Stimulated activated CD8-positive, alpha-beta memory T cell treated with anti-CD3 and anti-CD28 coated beads, Interleukin-12 subunit alpha, Interleukin-12 subunit beta, amount 100 ng/mL, for 24 hours (primary cell): ENCODE measurements around the gene ABAT.
A peak's percentile ranks its signal among the peaks of the same experiment; 100 is the strongest.
"Not testable (repeated sequence)": the region's sequence is repeated elsewhere in the genome, so short reads cannot be mapped to it uniquely, and the experiment has no call there.

Experiments used
- DNase-seq: peaks from one replicate; pipeline ENCODE4 v3.0.0-alpha.2; 2020; ENCODE audit errors: extremely low read depth

Gene ABAT

DNA sequence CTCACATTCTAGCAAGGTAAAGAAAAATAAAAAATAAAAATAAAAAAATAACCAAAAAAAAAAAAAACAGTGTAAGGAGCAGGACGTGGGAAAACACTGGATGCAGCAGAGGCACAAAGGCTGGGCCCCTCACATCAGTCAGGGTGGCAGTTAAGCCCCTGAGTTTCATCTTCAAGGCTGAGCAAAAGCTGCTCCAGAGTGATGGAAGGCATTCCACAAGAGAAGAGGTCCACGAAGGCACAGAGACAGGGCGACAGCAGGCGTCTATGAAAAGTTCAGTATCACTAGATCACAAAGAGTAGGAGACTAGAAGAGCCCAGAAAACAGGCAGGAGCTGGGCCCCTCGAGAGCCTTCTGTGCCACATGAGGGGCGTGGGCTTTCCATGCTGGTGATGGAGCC lies 111.0 kb downstream of the ABAT start:
- DNase-seq = no peak

- not testable (repeated sequence) for DNase-seq
These were observed 111.9 kb downstream of the ABAT start for GRCh38 chr16:8786316-8786715.

GRCh38 chr16:8788578-8789172 lies 114.3 kb downstream of the ABAT start:
- DNase-seq = no peak

- DNase-seq = no peak
These were observed 120.7 kb downstream of the ABAT start for GRCh38 chr16:8795091-8795490.

DNA sequence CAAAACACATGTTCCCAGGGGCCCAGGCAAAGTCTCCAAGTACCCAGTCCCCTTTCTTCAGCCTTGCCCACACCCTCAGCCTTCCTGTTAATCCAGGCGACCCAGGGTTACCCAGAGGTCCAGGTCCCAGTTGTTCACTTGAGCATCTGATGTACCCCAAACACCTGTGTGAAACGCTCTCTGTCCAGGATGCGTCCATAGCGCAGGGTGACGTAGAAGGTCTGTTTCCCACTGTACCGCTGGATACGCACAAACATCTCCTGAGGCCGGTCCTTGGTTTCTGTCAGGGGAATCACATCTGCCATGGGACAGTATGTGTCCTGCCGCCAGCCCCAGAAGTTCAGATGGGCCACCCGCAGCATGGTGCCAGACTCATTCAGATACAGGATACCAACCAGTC lies 121.4 kb downstream of the ABAT start:
- no peak for DNase-seq

GRCh38 chr16:8796469-8797363 lies 122.3 kb downstream of the ABAT start:
- DNase-seq = no peak

DNA sequence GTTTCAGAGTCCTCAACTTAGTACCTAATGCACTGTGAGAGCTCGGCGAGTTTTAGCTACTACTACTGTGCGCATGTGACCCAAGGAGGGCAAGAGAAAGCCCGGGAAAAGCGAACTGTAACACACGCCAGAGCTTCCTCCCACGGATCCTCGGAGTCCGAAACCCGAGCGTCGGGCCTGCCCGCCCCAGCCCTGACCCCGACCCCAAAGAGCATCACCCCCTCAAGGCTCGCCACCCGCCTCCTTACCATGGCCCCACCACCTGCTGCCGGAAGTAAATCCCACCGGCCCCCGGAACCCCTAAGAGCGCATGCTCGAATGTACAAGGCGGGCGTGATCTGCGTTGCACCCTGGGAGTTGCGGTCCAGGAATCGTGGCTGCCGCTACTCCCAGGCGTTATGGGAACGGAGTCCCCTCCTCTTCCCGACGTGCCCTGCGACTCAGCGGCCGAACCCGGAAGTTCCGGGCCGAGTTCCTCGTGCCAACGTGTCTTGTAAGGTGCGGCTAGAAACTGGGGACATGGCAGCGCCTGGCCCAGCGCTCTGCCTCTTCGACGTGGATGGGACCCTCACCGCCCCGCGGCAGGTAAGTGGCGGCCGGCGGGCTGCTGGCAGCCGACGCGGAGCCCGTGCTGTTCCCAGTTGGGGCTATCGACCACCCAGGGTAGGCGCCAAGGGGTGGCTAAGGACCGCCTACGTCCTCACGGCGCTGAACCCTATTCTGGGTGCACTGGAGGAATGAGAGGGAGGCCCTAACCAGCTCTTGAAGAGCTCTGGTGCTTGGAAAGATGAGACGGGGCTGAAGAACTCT lies 123.2 kb downstream of the ABAT start, which contains the start of the genes PMM2 and TMEM186:
Gene PMM2 (plus strand): TSS at position 476 of the 810 bp plus-strand sequence. CDS start 44 bp downstream, at position 520.
Gene TMEM186 (minus strand): TSS at position 276 of the 810 bp plus-strand sequence. CDS start 25 bp downstream, at position 251.
- peak; percentile 94 for DNase-seq

GRCh38 chr16:8798174-8798527 lies 123.7 kb downstream of the ABAT start:
- no peak for DNase-seq

DNA sequence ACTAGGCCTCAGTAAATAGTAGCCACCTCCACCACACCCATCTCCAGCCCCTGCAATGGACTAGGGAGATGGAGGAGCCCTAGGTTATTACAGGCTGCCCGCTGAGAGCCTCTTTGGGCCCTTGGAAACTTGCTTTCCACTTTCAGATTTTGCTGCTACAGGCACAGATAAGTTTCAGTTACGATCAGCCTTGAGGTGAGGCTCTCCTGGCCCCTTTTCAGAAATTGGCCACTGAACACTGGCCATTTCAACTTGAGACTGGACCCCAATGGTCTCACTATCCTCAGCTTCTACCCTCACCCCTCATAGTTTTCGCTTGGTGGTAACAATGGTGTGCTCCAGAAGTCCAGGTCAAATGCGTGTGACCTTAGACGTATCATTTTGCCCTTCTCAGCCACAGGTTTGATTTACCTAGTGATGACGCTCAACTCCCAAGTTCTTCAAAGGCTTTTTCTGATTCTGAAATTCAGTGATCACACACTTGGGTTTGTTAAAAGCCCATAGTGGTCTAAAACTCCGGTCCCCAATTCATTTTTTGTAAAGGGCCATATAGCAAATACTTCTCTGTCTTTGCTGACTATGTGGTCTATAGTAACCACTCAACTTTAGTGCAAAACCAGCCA lies 124.2 kb downstream of the ABAT start:
- DNase-seq = no peak

DNA sequence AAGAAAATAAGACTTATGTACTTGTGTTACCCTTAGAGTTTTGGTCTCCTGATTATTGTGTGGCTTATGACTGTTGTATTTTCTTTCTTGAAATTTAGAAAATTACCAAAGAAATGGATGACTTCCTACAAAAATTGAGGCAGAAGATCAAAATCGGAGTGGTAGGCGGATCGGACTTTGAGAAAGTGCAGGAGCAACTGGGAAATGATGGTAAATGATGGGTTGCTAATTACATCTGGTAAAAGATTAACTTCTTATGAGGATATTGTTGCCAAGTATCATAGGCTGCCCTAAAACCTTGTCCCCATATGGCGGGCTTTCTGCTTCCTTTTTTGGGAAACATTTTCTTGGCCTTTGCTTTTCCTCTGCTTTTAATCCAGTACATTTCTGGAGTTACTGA lies 127.3 kb downstream of the ABAT start:
- DNase-seq = no peak

GRCh38 chr16:8803733-8804132 lies 129.3 kb downstream of the ABAT start:
- not testable (repeated sequence) for DNase-seq

GRCh38 chr16:8804313-8804712 lies 129.9 kb downstream of the ABAT start:
- no peak for DNase-seq

DNA sequence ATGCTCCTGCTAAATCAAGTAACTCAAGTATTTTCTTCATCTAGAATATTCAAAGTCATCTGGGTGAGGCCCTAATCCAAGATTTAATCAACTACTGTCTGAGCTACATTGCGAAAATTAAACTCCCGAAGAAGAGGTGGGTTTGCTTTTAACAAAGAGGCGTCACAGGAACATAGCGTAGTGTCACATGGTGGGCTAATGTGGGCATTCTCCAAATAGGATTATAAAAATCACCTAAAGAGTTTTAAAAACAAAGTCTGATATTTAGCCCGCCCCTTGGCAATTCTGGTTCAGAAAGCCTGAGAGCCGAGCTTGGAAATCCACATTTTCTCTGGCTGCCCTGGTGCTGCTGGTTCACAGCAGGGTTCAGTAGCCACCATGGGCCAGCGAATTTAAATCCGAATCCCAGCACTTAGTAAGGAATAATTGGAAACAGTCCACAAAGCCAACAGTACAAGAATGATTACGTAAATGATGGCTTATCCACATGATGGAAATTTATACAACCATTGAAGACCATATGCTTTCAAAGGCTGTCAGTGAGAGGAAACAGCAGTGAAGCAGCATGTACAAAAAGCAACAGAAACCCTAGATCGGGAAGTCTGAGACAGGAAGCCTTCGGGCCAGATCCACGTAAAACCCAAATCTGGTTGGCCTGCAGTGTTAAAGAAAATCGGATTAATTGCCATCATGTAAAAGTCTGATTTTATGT lies 132.0 kb downstream of the ABAT start:
- DNase-seq = no peak

DNA sequence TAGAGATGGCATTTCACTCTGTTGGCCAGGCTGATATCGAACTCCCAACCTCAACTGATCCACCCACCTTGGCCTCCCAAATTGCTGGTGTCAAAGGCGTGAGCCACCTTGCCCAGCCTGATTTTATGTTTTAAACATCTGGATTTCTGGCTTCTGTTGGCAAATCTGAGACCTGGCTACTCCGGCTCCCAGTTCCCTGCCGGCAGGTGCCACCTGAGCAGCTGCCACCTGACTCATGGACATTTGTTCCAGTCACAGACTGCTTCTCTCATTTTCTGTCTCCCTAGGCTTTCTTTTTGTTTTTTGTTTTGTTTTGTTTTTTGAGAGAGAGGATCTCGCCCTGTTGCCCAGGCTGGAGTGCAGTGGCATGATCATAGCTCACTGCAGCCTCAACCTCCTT lies 132.8 kb downstream of the ABAT start:
- no peak for DNase-seq

DNA sequence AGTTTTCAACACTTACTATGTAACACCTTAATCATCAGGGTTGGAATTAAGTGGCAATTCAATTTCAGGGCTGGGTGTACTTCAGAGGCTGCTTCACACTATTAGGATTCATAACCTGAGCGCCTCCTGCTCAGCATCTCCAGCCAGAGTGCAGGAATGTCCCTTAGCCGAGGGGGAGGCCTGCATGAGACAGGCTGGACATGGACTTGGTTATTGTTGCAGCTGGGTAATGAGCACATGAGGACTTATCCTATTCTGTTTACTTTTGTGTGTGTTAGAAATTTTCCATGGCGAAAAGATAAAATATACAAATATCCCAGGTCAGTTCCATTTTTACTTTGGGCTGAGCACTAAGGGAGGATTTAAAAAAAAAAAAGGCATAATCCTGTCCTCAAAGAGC lies 133.6 kb downstream of the ABAT start:
- DNase-seq = no peak

- no peak for DNase-seq
These were observed 134.4 kb downstream of the ABAT start for GRCh38 chr16:8808613-8809353.

DNA sequence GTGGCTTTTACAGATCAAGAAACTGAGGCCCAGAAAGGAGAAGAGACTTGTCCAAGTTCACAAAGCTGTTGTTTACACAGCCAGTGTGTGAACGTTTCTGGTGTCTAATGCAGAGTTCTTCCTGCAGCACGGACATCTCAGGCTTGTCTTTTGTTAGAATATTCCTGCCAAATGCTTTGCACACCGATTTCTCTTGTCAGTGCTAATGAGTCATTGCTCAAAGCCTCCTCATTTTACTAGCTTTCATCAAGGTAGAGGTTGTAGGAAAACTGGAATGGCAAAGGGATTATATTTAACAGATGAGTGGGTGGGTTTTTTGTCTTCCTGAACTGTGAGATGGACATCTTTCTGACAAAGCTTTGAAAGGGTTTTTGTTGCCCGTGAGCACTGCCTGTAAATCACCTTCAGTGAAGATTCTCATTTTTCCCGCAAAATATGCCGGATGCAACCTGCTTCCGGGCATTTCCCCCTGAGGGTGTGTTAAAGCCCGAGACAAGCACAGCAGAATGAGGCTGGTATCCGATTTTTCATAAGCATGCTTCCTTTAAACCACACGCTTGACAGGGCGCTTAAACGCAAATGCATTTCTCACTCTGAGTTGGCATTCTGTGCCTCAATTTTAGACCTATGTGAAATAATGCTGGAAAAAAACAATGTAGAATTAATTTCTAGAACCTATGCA lies 137.9 kb downstream of the ABAT start:
- DNase-seq = no peak

DNA sequence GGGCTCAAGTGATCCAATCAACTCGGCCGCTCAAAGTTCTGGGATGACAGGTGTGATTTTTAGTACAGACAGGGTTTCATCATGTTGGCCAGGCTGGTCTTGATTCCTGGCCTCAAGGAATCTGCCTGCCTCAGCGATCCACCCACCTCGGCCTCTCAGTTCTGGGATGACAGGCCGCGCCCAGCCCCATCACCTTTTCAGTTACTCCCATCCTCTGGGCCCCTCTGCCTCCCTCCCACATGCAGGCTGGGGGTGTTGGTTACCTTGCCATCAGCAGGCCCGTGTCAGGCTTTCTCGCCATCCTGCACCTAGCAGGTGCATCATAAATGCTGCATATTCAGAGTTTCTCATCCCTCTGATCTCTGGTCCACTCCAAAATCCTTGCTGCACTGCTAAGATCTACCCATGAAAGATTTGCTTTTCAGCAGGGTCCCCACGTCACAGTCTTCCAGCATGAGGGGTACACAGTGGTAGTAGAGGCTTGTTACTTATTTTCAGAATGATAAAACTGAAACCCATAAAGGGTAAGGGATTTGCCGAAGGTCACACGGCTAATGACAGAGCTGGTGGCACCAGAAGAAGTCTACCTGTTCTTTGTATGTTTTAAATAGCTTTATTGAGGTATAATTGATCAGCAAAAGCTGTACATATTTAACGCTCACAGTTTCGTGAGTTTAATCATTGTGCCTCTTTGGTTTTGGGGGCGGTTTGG lies 139.8 kb downstream of the ABAT start:
- DNase-seq = no peak

DNA sequence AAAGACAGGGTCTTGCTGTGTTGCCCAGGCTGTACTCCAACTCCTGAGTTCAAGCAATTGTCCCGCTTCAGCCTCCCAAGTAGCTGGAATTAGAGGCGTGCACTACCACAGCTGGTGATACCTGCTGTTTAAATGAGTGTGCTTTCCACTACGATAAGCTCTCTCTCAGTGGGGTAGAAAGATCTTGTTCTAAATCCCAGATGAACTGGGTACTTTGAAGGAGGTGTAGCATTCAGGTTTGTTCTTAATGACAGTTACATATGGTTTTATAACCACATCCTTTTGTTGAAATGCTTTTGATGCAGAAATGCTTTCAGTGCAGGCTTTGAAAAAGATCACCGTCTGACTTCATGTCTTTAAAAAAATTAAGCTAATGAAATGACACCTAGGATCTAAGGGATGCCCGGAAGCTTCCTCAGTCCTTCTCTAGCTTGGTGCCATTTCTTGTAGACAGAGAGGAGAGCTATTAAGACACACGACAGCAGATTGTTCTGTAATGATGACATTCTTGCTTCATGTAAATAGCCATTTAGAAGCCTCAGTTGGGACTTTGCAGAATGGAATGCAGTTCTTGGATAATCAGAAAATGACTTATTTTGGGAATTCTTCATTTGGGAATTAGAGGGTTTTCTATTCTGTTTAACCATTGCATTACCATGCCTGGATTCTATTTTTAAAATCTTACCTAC lies 142.7 kb downstream of the ABAT start:
- no peak for DNase-seq
